NCI-H526 (cell line): Measurements from ENCODE around the gene ZCCHC8.

ENCODE experiments used
- DNase-seq, 2 experiments: peaks; one replicate each; lab custom pipeline; 2025; lab: John Stamatoyannopoulos, UW

Gene ZCCHC8

DNA sequence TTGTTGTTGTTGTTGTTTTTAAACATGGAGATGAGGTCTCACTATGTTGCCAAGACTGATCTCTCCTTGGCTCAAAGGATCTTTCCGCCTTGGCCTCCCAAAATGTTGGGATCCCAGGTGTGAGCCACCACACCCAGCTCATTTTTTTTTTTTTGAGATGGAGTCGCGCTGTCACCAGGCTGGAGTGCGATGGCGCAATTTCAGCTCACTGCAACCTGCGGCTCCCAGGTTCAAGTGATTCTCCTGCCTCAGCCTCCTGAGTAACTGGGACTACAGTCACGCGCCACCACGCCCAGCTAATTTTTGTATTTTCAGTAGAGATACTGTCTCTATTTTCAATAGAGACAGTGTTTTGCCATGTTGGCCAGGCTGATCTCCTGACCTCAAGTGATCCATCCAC, 73.3 kb downstream of the ZCCHC8 start:
- no peak for DNase-seq

DNA sequence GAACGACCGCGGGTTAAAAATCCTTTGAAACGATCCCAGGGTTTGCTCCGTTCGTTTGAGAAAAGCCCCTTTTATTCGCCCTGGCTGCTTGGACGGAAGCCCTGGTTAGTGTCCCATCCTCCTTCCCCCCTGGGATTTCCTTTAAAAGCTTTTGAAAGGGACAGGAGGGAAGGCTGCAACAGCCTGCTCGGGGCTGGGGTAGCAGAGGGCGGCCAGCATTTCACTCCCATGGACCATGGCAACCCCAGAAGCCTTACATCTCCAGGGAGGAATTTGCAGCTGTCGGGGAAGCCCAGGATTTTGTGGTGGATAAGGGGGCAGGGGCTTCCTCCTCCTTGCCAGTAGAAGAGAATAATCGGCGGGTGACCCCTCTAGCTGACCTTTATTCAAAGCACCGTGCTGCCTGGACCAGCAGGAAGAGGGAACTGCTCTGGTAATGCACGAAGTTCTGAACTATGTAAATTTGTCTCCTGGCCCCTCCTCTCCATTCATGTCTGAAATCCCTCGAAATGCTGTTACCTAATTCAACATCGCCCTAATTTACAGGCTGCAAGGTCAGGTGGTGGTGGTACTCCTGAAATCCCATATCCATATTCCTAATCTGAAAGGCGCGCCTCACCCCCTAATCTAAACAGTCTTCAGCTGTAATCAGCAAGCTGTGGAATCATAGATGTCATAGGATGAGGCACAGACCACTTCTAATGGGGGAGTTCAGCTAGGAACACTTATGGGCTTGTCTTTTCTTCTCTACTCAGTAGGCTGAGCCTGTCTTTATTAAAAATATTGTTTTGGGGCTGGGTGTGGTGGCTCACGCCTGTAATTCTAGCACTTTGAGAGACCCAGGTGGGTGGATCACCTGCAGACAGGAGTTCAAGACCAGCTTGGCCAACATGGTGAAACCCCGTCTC, 77.2 kb downstream of the ZCCHC8 start:
- peak; percentile 53 to 68 for DNase-seq

DNA sequence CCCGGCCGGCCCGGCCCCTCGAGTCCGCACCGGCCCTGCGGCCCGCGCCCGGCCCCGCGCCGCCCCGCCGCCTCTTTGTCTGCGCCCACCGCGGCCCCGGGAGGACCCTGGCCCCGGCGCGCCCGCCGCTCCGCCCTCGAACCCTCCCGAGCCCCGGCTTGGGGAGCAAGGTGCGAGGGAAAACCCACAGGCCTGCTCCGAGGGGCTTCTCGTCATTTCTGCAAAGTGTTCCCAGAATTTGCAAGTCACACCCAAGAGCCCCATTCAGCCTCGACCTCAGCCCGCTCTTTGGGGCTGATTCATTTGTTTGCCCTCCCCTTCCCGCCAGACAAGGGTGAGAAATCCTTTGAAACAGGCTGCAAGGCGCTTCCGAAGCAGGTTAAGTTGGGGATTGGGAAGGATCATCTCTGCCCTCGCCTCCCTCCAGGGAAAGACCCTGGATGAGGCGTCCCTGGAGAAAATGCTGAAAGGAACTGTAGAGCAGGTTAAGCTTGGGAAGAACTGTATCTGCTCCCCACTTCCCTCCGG, 77.9 kb downstream of the ZCCHC8 start:
- DNase-seq: peak; percentile 53 to 79

DNA sequence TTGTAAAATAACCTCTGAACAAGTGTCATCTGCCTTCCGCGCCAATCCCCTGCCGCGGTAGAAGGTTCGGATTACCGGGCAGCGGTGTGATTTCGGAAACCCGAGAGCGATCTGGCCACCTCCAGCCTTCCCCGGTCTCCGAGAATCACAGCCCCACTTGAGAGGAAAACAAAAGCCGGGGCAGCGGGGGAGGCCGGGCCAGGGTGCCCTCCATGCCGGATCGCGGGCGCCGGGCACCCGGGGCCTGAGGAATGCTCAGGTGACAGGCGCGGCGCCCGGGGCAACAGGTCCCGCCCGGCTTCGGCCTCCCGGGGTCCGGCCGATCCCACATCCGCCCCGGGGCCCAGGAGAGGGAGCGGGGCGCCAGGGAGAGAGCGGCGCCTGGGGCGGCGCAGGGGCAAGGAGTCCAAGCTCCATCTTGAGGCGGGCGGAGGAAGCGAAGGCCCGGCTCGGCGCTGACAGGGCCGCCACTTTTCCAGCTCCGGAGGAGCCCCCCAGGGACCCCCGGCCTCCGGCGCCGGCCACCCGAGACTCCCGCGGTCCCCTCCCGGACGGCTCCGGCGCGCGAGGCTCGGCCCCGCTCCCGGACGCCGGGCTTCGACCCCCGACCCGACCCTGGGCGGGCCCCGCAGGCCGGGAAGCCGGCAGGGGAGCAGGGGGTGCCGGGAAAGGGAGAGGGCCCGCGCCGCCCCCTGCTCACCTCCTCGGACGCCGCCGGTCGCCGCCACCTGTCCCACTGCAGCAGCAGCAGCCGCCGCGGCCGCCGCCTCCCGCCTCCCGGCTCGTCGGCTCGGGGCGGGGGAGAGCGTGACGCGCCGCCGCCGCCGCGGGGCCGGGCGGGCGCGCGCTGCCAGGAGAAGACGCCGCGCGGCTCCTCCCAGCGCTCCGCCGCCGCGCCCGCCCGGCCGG, 78.7 kb downstream of the ZCCHC8 start, which contains the start of gene CLIP1:
TSS of gene CLIP1 (minus strand) at position 849 of the 909 bp plus-strand sequence. CDS start 42,217 bp downstream, outside the sequence.
- peak; percentile 38 to 80 for DNase-seq
